ENCODE results near the gene MAZ. TPM values are rescaled to one million over a fixed set of nuclear protein-coding genes. Genes with fewer than 3 reads are reported as not detected.

Gene MAZ
- total and polyA plus RNA-seq, 2 of the 8 experiments (the other 6 are each of a cell fraction or from before 2014, with no cell fraction given), result 219 to 380 TPM

DNA sequence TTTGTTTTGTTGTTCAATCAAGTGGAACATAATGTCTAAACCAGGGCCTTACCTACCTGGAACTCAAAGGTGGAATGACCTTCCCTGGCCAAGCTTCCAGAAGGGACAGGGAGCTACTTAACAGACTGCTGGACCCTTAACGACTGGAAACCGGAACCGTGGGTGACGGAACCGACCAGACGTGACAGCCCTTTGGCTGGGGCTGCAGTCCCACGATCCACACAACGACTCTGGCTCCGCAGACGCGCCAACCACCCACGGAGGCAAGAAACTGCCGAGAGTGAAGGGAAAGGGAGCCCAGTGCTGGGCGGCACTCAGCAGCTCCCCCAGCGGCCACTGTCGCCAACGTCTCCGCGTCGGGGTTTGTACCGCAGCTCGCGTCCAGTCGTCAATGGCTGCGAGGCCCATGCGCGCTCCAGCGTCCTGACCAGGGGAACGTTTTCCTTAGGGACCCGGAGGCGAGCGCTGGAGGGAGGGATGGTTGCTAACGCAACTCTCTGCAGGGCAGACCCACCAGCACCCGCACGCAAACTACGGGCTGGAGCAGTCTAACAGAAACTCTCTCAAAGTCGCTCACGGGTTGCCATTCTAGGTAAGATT lies 21.3 kb upstream of the MAZ start:
- H2BK20ac ChIP-seq (ENCODE audit: low read length), result 0 out of 2 replicates have a peak overlapping the region, but pooled peaks have one; percentile 40
- no peak overlapping the region for H2AK5ac ChIP-seq (ENCODE audit: low read depth, low read length)
- no peaks in the 10 kb centered on the region for H3K79me2 ChIP-seq (ENCODE audit: control insufficient read depth in 1 of 2, insufficient read depth in 2 of 2, low read length in 2 of 2)
- no peak overlapping the region for H3K56ac ChIP-seq (replicated peaks; ENCODE audit: insufficient read length, low read depth, low read length)
- peak overlapping the region; percentile 91 for H4K91ac ChIP-seq (replicated peaks; ENCODE audit: insufficient read length, low read length)
- H3K27ac ChIP-seq (ENCODE audit: low read depth, low read length), result no peak overlapping the region
- H3K9me3 ChIP-seq (ENCODE audit: insufficient read depth in 2 of 2, low read depth in 1 of 2, low read length in 1 of 2), result no peaks in the 10 kb centered on the region
- H3K4me1 ChIP-seq (replicated peaks in 1 of 4; ENCODE audit: control insufficient read depth in 3 of 4, insufficient read depth in 4 of 4, low read length in 3 of 4), result peaks cover 0 to 8% (median 2%) of the 10 kb centered on the region in 4 experiments; a peak in 4 of 7 replicates
- H3K4ac ChIP-seq (replicated peaks; ENCODE audit: insufficient read length, low read depth, low read length), result peak overlapping the region; percentile 7
- peak overlapping the region; percentile 87 for H4K8ac ChIP-seq (ENCODE audit: extremely low read depth, insufficient read depth, low read length)
- peaks cover 0 to under 1% (median 0%) of the 10 kb centered on the region in 4 experiments; a peak in 2 of 7 replicates for H3K27me3 ChIP-seq (replicated peaks in 1 of 4; ENCODE audit: control insufficient read depth in 3 of 4, extremely low read depth in 1 of 4, insufficient read depth in 3 of 4, low read length in 3 of 4)
- POLR2A ChIA-PET (ENCODE audit: partially characterized antibody), result interaction anchor here (0.5 to 2.8 kb wide), 19 partner anchors 11 to 280 kb away, joined by 3 to 10 read pairs (median 5); partner anchors contain the start of genes ALDOA and MAZ
- peak overlapping the region; percentile 52; the same call in 1 of the 2 replicates for H2BK5ac ChIP-seq (ENCODE audit: low read depth, low read length)
- peaks cover 6% of the 10 kb centered on the region for H3K23me2 ChIP-seq (ENCODE audit: low read depth, low read length)
- peak overlapping the region; percentile 100 for H2AFZ ChIP-seq (ENCODE audit: low read length)
- peak overlapping the region; percentile 28 to 70 for H3K4me2 ChIP-seq (ENCODE audit: insufficient read depth in 1 of 2, low read depth in 2 of 2, low read length in 2 of 2)
- H3K9ac ChIP-seq (replicated peaks in 1 of 4; ENCODE audit: extremely low read depth in 1 of 4, low read depth in 3 of 4, low read length in 3 of 4), result 0 out of 7 replicates have a peak overlapping the region, but pooled peaks of 1 of the 4 experiments have one; percentile 2
- H4K5ac ChIP-seq (ENCODE audit: insufficient read length, low read depth, low read length), result peak overlapping the region; percentile 61
- peak overlapping the region; percentile 4 to 50 (median 33); a peak in 6 of 8 replicates for H3K4me3 ChIP-seq (ENCODE audit: extremely low read depth in 1 of 4, insufficient read depth in 2 of 4, low read depth in 3 of 4, low read length in 4 of 4)
- H3K79me1 ChIP-seq (ENCODE audit: low read depth, low read length), result no peaks in the 10 kb centered on the region
- H3K14ac ChIP-seq (ENCODE audit: insufficient read length), result no peak overlapping the region
- peak overlapping the region; percentile 86 for H2BK12ac ChIP-seq (ENCODE audit: low read depth, low read length)
- CTCF ChIA-PET (ENCODE audit: partially characterized antibody), result interaction anchor here (0.7 to 4.3 kb wide), 31 partner anchors 9 to 255 kb away, joined by 3 to 29 read pairs (median 4); no protein-coding TSS in a partner anchor
- H3K23ac ChIP-seq (ENCODE audit: insufficient read length), result no peak overlapping the region
- H3K36me3 ChIP-seq (ENCODE audit: control insufficient read depth in 2 of 4, insufficient read depth in 4 of 4, low read length in 3 of 4), result no peaks in the 10 kb centered on the region
- peak overlapping the region; percentile 71; the same call in 1 of the 2 replicates for H3K18ac ChIP-seq (ENCODE audit: extremely low read depth, low read length)
- no peaks in the 10 kb centered on the region for H4K20me1 ChIP-seq (replicated peaks in 1 of 2; ENCODE audit: control insufficient read depth in 1 of 2, insufficient read depth in 2 of 2, low read length in 2 of 2)
- peak overlapping the region; percentile 94 for H2BK120ac ChIP-seq (replicated peaks; ENCODE audit: low read depth, low read length)
- H2BK15ac ChIP-seq (ENCODE audit: low read length), result 0 out of 2 replicates have a peak overlapping the region, but pooled peaks have one; percentile 72
- 4% methylated on average over 38 of the region's 38 CpGs; no CpG with 5 or more reads in 1 of the 2 experiments for WGBS, 2 experiments (ENCODE audit: extremely low coverage in 1 of 2, insufficient coverage in 1 of 2, insufficient read length in 1 of 2, insufficient replicate concordance in 2 of 2, low coverage in 1 of 2, low lambda C conversion rate in 2 of 2, missing lambda C conversion rate in 1 of 2)
- FAIRE-seq (no peak), DNase-seq (ENCODE audit: low read depth in 1 of 2, low spot score in 2 of 2) (peak; percentile 70 to 95)
- TF ChIP-seq EGR1 (IDR thresholded peaks at IDR 0.05; ENCODE audit: borderline replicate concordance, low read depth, low read length) (no peak), GABPA (IDR thresholded peaks at IDR 0.05; ENCODE audit: borderline replicate concordance, insufficient read depth, low read length) (no peak; the same call in 1 of the 2 replicates), ASH2L (IDR thresholded peaks at IDR 0.05; ENCODE audit: low read length) (peak; percentile 46), TAF1 (IDR thresholded peaks at IDR 0.05; ENCODE audit: low read depth, low read length) (peak; percentile 45; the same call in 1 of the 2 replicates), SIX5 (IDR thresholded peaks at IDR 0.05; ENCODE audit: low read depth, low read length) (no peak), CREB1 (IDR thresholded peaks at IDR 0.05) (peak; percentile 85), RAD21 (IDR thresholded peaks at IDR 0.05 in 1 of 2, conservative IDR thresholded peaks at IDR 0.05 in 1 of 2; ENCODE audit: low read depth in 2 of 2, low read length in 2 of 2) (peak; percentile 54 to 68), BACH1 (IDR thresholded peaks at IDR 0.05; ENCODE audit: low read length) (peak; percentile 40; the same call in 1 of the 2 replicates), EZH2 (IDR thresholded peaks at IDR 0.05; ENCODE audit: low read depth, low read length, severe bottlenecking) (no peak), TEAD4 (IDR thresholded peaks at IDR 0.05; ENCODE audit: low read depth, low read length) (peak; percentile 63; the same call in 1 of the 2 replicates), CTBP2 (IDR thresholded peaks at IDR 0.05; ENCODE audit: borderline replicate concordance, insufficient read depth, insufficient read length, low read length) (peak; percentile 36), KDM4A (IDR thresholded peaks at IDR 0.05; ENCODE audit: low read depth, low read length, severe bottlenecking) (peak; percentile 34)

All from H1 (cell line).